GM19193 (cell line): ENCODE data around the gene TNPO2.

ENCODE experiments used
- POLR2A ChIP-seq: IDR thresholded peaks from 4 replicates; pipeline ENCODE4 v1.6.1; 2011; ENCODE audit not compliant: insufficient read depth, insufficient read length; ENCODE audit errors: extremely low read depth

TNPO2 gene

GRCh38 chr19:12675940-12676339 lies 47.8 kb downstream of the TNPO2 start:
- TF ChIP-seq POLR2A = peak; percentile 11

- no peak for TF ChIP-seq POLR2A
Measured at GRCh38 chr19:12675399-12675798, 48.3 kb downstream of the TNPO2 start.

GRCh38 chr19:12672744-12673143 lies 51.0 kb downstream of the TNPO2 start:
- no peak for TF ChIP-seq POLR2A

GRCh38 chr19:12670159-12670928 lies 53.4 kb downstream of the TNPO2 start:
- TF ChIP-seq POLR2A = no peak

- TF ChIP-seq POLR2A = peak; percentile 68
Measured at GRCh38 chr19:12669270-12670158, 54.2 kb downstream of the TNPO2 start.

GRCh38 chr19:12668932-12669269 lies 54.8 kb downstream of the TNPO2 start:
- no peak for TF ChIP-seq POLR2A

- no peak for TF ChIP-seq POLR2A
Measured at GRCh38 chr19:12668346-12668745, 55.4 kb downstream of the TNPO2 start.

- no peak for TF ChIP-seq POLR2A
Measured at GRCh38 chr19:12667731-12668302, 55.9 kb downstream of the TNPO2 start.

- TF ChIP-seq POLR2A = peak; percentile 83
Measured at GRCh38 chr19:12666265-12667048, 57.3 kb downstream of the TNPO2 start, which contains the start of the genes MAN2B1 and WDR83. Gene MAN2B1 (minus strand): TSS chr19:12666742. CDS start chr19:12666701, 41 bp downstream. Gene WDR83 (plus strand): TSS chr19:12666807. CDS start chr19:12669791, 2,984 bp downstream.

- TF ChIP-seq POLR2A = no peak
Measured at GRCh38 chr19:12665671-12666264, 58.0 kb downstream of the TNPO2 start.

- TF ChIP-seq POLR2A = peak; percentile 64
Measured at GRCh38 chr19:12665281-12665573, 58.5 kb downstream of the TNPO2 start.

GRCh38 chr19:12664406-12665280 lies 59.1 kb downstream of the TNPO2 start:
- no peak for TF ChIP-seq POLR2A

GRCh38 chr19:12660980-12661379 lies 62.8 kb downstream of the TNPO2 start:
- TF ChIP-seq POLR2A = no peak

GRCh38 chr19:12657966-12658365 lies 65.8 kb downstream of the TNPO2 start:
- no peak for TF ChIP-seq POLR2A

GRCh38 chr19:12656899-12657571 lies 66.7 kb downstream of the TNPO2 start:
- no peak for TF ChIP-seq POLR2A
